Neural cell (in vitro differentiated cells): ENCODE data around the gene DIP2C. TPM values are rescaled to one million over a fixed set of nuclear protein-coding genes. Genes with fewer than 3 reads are reported as not detected.

Source experiments
- H2AFZ ChIP-seq: fragments of 200-600, 300-800 bp; sonication (generic), shearing (Covaris generic); 2 replicates; pipeline ENCODE4 v1.6.0; 2014; ENCODE audit warnings: low read depth, mild to moderate bottlenecking, antibody characterized with exemption, low read length, moderate library complexity
- H3F3A ChIP-seq: fragments of 200-600 bp; shearing (Covaris generic); 2 replicates; pipeline ENCODE4 v1.6.1; 2016; ENCODE audit warnings: mild to moderate bottlenecking, moderate library complexity, mixed read lengths, antibody characterized with exemption, low read length; ENCODE audit not compliant: insufficient read depth, poor library complexity, severe bottlenecking
- H3K27ac ChIP-seq: fragments of 200-600, 300-800 bp; sonication (generic), shearing (Covaris generic); 2 replicates; pipeline ENCODE4 v1.5.1; 2014; ENCODE audit warnings: mild to moderate bottlenecking, low read length, moderate library complexity
- H3K27me3 ChIP-seq: fragments of 300-800, 200-600 bp; sonication (generic), shearing (Covaris generic); 2 replicates; pipeline ENCODE4 v1.6.0; 2014; ENCODE audit warnings: mild to moderate bottlenecking, low read depth, low read length, moderate library complexity; ENCODE audit not compliant: insufficient read depth
- H3K36me3 ChIP-seq: fragments of 300-800, 200-600 bp; sonication (generic), shearing (Covaris generic); 2 replicates; pipeline ENCODE4 v1.5.1; 2014; ENCODE audit warnings: mild to moderate bottlenecking, antibody characterized with exemption, low read length, moderate library complexity; ENCODE audit not compliant: insufficient read depth
- H3K4me2 ChIP-seq: fragments of 300-800, 200-600 bp; sonication (generic), shearing (Covaris generic); 2 replicates; pipeline ENCODE4 v1.6.0; 2014; ENCODE audit warnings: mild to moderate bottlenecking, low read length
- H3K4me3 ChIP-seq: fragments of 300-800, 200-600 bp; sonication (generic), shearing (Covaris generic); 2 replicates; pipeline ENCODE4 v1.5.1; 2014; ENCODE audit warnings: mild to moderate bottlenecking, low read length, moderate library complexity
- H3K79me2 ChIP-seq: fragments of 200-600 bp; shearing (Covaris generic); replicated peaks from 2 replicates; pipeline ENCODE4 v1.6.0; 2014; ENCODE audit warnings: mild to moderate bottlenecking, low read length, moderate library complexity; ENCODE audit not compliant: insufficient read depth
- H3K9ac ChIP-seq: fragments of 300-800, 200-600 bp; sonication (generic), shearing (Covaris generic); 2 replicates; pipeline ENCODE4 v1.6.1; 2016; ENCODE audit warnings: mild to moderate bottlenecking, low read length, mixed read lengths
- H3K9me2 ChIP-seq: fragments of 200-600 bp; shearing (Covaris generic); 2 replicates; pipeline ENCODE4 v1.6.1; 2016; ENCODE audit warnings: mild to moderate bottlenecking, low read length, mixed read lengths; ENCODE audit not compliant: insufficient read depth
- H3K9me3 ChIP-seq: fragments of 200-600, 300-800 bp; sonication (generic), shearing (Covaris generic); 2 replicates; pipeline ENCODE4 v1.6.1; 2016; ENCODE audit warnings: mild to moderate bottlenecking, mixed run types, low read length, moderate library complexity, mixed read lengths
- H4K20me1 ChIP-seq: fragments of 200-600 bp; shearing (Covaris generic); 2 replicates; pipeline ENCODE4 v1.6.1; 2016; ENCODE audit warnings: mild to moderate bottlenecking, mixed run types; ENCODE audit not compliant: insufficient read depth
- EP300 ChIP-seq: fragments of 450-650 bp; conservative IDR thresholded peaks from 2 replicates; pipeline ENCODE4 v1.6.1; 2014; ENCODE audit warnings: antibody characterized with exemption, mild to moderate bottlenecking, moderate library complexity; ENCODE audit not compliant: poor library complexity, severe bottlenecking
- EZH2 ChIP-seq: fragments of 200-600, 300-800 bp; shearing (Covaris generic), sonication (generic); IDR thresholded peaks from 2 replicates; pipeline ENCODE4 v1.6.1; 2014; ENCODE audit warnings: antibody characterized with exemption, low read length, borderline replicate concordance, mild to moderate bottlenecking; ENCODE audit not compliant: insufficient read depth, poor library complexity, severe bottlenecking
- MXI1 ChIP-seq: fragments of 450-650 bp; conservative IDR thresholded peaks from 2 replicates; pipeline ENCODE4 v1.6.1; 2014; ENCODE audit warnings: antibody characterized with exemption, mild to moderate bottlenecking; ENCODE audit not compliant: poor library complexity, severe bottlenecking
- POLR2AphosphoS5 ChIP-seq: IDR thresholded peaks from 2 replicates; pipeline ENCODE4 v1.6.1; 2012
- RAD21 ChIP-seq: fragments of 450-650 bp; conservative IDR thresholded peaks from 2 replicates; pipeline ENCODE4 v1.6.1; 2014; ENCODE audit warnings: antibody characterized with exemption, mild to moderate bottlenecking, moderate library complexity
- SMC3 ChIP-seq: fragments of 450-650 bp; conservative IDR thresholded peaks from 2 replicates; pipeline ENCODE4 v1.6.1; 2014; ENCODE audit warnings: antibody characterized with exemption, mild to moderate bottlenecking, moderate library complexity; ENCODE audit not compliant: poor library complexity
- TAF1 ChIP-seq: IDR thresholded peaks from 2 replicates; pipeline ENCODE4 v1.6.1; 2012; ENCODE audit warnings: low read depth
- polyA plus RNA-seq: library from polyadenylated mRNA; depleted of rRNA; stranded (reverse); fragments of >200 nt; gene quantifications from 2 replicates; pipeline ENCODE4 v1.2.3, GENCODE V29; 2014
- TF ChIP-seq, protein P1 (sequence below): fragments of 450-650 bp; IDR thresholded peaks from 2 replicates; pipeline ENCODE4 v1.5.1; 2014; ENCODE audit warnings: antibody characterized with exemption, mild to moderate bottlenecking, moderate library complexity; ENCODE audit not compliant: poor library complexity, severe bottlenecking
- TF ChIP-seq, protein P2 (sequence below): IDR thresholded peaks from 2 replicates; pipeline ENCODE4 v1.6.1; 2012; ENCODE audit warnings: borderline replicate concordance

The DIP2C gene
- polyA plus RNA-seq, 1 donor from 2014 or later: 24.1 TPM

DNA sequence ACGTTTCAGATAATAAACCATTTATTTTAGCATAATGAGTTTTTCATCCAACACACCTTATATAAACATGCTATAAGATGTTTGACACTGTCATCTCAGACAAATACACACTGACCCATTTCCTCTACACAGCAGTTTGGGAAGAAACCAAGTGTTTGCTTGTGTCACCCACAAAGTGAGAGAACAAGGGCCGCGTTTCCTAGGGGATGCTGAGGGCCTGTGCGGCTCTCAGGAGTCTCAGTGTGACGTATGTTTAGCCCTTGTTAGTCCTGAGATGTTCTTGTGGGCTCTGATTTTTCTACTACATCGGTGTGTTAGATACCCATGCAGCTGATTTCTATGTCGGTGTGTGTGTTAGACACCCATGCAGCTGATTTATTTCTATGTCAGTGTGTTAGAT, 266.3 kb downstream of the DIP2C start:
- Histone ChIP-seq H3K4me3 (no peak overlapping the region), H3K9me2 (no peaks in the 10 kb centered on the region), H3K27me3 (no peaks in the 10 kb centered on the region), H3K36me3 (peaks cover 6% of the 10 kb centered on the region), H3K79me2 (no peaks in the 10 kb centered on the region), H4K20me1 (no peaks in the 10 kb centered on the region), H2AFZ (no peak overlapping the region), H3F3A (no peaks in the 10 kb centered on the region), H3K9ac (no peak overlapping the region), H3K9me3 (no peaks in the 10 kb centered on the region), H3K4me2 (no peak overlapping the region), H3K27ac (no peak overlapping the region)
- no peak for TF ChIP-seq POLR2AphosphoS5

DNA sequence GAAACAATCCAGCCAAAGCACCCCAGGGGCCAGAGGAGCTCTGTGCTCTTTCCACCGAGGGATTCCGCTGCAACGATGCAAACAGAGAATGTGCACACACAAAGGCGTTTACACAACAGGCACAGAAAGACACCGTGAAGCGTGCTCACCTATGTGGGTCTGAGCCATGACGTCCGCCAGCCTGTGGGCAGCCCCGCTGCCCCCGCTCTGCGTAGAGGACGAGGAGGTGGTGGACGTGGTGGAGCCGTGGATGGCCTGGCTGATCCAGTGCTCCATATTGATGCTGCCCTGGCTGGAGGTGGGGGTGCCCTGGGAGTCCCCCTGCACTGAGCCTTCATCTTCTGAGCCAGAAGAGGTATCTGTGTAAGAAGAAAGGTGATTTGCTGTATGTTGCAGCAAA, 266.8 kb downstream of the DIP2C start:
- peaks cover 6% of the 10 kb centered on the region for H3K36me3 ChIP-seq
- H3K4me3 ChIP-seq: no peak overlapping the region
- no peak overlapping the region for H2AFZ ChIP-seq
- H3K27me3 ChIP-seq: no peaks in the 10 kb centered on the region
- TF ChIP-seq EZH2 (no peak), MXI1 (no peak), EP300 (no peak), SMC3 (no peak), RAD21 (no peak), TAF1 (no peak), POLR2AphosphoS5 (no peak)
- TF ChIP-seq, protein P1, sequence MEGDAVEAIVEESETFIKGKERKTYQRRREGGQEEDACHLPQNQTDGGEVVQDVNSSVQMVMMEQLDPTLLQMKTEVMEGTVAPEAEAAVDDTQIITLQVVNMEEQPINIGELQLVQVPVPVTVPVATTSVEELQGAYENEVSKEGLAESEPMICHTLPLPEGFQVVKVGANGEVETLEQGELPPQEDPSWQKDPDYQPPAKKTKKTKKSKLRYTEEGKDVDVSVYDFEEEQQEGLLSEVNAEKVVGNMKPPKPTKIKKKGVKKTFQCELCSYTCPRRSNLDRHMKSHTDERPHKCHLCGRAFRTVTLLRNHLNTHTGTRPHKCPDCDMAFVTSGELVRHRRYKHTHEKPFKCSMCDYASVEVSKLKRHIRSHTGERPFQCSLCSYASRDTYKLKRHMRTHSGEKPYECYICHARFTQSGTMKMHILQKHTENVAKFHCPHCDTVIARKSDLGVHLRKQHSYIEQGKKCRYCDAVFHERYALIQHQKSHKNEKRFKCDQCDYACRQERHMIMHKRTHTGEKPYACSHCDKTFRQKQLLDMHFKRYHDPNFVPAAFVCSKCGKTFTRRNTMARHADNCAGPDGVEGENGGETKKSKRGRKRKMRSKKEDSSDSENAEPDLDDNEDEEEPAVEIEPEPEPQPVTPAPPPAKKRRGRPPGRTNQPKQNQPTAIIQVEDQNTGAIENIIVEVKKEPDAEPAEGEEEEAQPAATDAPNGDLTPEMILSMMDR: no peak
- TF ChIP-seq, protein P2, sequence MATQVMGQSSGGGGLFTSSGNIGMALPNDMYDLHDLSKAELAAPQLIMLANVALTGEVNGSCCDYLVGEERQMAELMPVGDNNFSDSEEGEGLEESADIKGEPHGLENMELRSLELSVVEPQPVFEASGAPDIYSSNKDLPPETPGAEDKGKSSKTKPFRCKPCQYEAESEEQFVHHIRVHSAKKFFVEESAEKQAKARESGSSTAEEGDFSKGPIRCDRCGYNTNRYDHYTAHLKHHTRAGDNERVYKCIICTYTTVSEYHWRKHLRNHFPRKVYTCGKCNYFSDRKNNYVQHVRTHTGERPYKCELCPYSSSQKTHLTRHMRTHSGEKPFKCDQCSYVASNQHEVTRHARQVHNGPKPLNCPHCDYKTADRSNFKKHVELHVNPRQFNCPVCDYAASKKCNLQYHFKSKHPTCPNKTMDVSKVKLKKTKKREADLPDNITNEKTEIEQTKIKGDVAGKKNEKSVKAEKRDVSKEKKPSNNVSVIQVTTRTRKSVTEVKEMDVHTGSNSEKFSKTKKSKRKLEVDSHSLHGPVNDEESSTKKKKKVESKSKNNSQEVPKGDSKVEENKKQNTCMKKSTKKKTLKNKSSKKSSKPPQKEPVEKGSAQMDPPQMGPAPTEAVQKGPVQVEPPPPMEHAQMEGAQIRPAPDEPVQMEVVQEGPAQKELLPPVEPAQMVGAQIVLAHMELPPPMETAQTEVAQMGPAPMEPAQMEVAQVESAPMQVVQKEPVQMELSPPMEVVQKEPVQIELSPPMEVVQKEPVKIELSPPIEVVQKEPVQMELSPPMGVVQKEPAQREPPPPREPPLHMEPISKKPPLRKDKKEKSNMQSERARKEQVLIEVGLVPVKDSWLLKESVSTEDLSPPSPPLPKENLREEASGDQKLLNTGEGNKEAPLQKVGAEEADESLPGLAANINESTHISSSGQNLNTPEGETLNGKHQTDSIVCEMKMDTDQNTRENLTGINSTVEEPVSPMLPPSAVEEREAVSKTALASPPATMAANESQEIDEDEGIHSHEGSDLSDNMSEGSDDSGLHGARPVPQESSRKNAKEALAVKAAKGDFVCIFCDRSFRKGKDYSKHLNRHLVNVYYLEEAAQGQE: no peak
- no peak overlapping the region for H3K27ac ChIP-seq
- H3F3A ChIP-seq: no peaks in the 10 kb centered on the region
- no peaks in the 10 kb centered on the region for H3K79me2 ChIP-seq
- H3K4me2 ChIP-seq: no peak overlapping the region
- no peaks in the 10 kb centered on the region for H3K9me2 ChIP-seq
- H4K20me1 ChIP-seq: no peaks in the 10 kb centered on the region
- no peaks in the 10 kb centered on the region for H3K9me3 ChIP-seq
- no peak overlapping the region for H3K9ac ChIP-seq

DNA sequence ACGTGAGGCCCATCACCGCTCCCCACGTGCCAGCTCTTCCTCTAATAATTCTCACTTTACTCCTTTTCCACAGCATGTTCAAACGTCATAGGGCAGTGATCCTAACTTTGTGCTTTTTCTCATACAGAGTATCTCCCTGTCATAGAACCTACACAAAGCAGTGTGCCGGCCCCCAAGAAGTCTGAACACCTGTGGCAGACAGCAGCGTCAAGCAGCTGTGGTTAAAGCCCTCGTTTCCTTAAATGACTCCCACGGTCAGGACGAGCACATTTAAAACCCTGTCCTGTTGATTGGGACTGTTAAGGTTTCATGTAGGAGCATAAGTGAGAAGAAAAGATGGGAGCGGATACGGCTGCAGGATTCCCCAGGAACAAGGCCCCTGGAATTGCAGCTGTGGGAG, 267.2 kb downstream of the DIP2C start:
- Histone ChIP-seq H3K9me3 (no peaks in the 10 kb centered on the region), H3K4me3 (no peak overlapping the region), H3F3A (no peaks in the 10 kb centered on the region), H3K27ac (no peak overlapping the region), H3K27me3 (no peaks in the 10 kb centered on the region), H3K79me2 (no peaks in the 10 kb centered on the region), H3K4me2 (no peak overlapping the region), H2AFZ (no peak overlapping the region), H3K9me2 (no peaks in the 10 kb centered on the region), H3K9ac (no peak overlapping the region), H3K36me3 (peaks cover 6% of the 10 kb centered on the region), H4K20me1 (no peaks in the 10 kb centered on the region)
- TF ChIP-seq SMC3: no peak
- TF ChIP-seq, protein P2: no peak
- no peak for TF ChIP-seq TAF1
- TF ChIP-seq EZH2: no peak
